GM21360 (cell line): ENCODE results near the gene LRRC27.

ENCODE experiments used
- ATAC-seq: cut with Tn5 transposase; IDR thresholded peaks from one replicate; pipeline ENCODE4 v1.9.1; 2021; ENCODE audit warnings: mild to moderate bottlenecking, moderate library complexity; ENCODE audit not compliant: unreplicated experiment

LRRC27 gene

DNA sequence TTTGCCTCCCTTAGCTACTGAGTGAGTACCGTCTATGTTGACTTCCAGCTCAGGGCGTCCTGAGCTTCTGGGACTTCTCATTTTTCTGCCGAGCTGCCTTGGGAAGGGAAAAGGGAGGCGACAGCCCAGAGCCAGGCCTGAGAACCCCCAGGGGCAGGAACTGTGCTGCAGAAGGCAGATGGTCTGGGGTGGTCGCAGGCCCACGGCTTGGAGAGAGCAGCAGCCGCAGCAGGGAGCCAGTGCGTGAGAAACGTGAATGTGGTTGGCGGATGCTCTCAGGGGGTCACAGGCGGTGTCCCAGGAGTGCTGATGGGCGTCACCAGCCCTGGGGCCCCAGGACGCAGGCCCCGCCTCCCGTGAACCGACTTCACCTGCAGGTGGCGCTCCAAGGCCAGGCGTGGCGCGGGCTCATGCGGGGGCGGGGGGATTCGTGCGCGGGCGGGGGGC, 55.8 kb downstream of the LRRC27 start:
- ATAC-seq = peak; percentile 45

DNA sequence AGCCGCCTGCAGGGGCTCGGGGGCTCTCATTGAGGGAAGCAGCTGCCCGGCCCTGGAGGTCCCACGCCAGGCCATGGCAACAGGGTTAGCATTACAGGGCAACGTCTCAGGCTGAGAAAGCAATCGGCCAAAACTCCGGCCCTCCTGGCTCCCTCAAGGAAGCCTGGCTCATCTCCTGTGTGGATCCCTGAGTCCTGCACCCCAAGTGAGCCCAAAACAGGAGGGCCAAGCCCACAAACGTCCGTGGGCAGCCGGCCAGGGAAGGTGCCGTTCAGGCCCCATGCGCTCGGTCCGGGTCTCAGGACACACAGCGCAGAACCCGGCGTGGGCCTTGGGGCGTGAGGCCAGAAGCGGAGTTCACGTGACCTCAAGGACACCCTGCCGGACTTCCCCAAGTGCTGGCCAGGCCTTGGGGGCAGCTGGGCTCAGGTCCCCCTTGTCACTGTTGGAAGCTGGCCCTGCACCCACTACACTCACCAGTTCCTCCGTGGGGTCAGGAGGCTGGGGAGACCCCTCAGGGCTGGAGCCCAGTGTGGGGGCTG, 57.0 kb downstream of the LRRC27 start:
- ATAC-seq = no peak

DNA sequence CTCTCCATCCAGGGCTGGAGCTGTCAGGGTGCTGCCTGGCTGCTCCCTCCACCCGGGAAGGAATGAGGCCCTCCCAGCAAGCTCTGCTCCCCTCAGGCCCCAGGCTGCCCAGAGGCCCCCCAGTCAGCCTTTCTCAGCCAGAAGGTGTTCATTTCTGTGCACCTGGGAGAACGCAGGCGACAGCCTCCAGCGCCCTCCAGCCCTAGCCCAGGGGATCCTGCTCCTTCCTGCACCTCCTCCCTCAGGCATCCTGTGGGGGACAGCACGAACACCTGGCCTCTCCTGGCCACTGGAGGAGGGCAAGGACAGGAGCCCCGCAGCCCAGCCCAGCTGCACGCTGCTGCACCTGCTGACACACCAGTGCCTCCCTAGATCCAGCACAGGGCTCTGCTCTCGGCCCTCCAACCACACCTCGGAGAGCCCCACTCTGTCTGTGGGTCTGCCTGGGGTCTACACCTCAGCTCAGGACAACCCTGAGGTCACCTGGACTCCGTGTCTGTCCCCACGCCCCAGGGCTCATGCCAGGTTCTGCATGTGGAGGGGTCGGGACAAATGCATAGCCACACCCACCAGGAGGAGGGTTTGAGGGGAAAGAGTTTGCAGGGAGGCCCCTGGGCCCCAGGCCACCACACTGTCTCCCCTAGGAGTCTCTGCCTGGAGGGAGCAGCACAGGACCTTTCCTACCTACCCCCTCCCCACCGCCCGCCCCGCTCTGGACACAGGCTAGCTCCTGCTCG, 57.6 kb downstream of the LRRC27 start:
- no peak for ATAC-seq

DNA sequence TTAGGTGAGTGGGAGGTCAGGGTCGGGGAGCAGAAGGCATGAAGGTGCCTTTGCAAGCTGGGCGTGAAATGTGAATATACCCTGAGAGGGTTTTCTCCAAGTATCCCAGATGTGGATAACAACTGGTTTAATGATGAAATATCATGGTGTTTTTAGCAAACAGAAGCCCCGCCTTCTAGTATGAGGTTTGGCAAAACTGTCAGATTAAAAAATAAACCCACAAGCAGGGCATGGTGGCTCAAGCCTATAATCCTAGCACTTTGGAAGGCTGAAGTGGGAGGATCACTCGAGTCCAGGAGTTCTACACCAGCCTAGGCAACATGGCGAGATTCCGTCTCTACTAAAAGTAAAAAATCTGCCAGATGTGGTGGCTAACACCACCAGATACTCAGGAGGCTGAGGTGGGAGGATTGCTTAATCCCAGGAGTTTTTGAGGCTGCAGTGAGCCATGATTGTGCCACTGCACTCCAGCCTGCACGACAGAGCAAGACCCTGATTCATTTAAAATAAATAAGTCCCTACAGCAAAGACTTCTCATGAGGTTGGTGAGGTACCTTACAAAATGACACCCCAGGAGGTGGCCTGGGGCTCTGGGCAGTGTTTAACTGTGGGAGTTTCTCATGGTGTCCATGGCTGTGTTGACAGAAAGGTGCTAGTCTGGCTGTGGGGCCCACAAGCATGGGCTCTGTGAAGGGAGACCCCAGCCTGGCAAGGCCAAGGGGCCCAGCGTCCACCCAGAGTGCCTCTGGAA, 58.4 kb downstream of the LRRC27 start:
- no peak for ATAC-seq

DNA sequence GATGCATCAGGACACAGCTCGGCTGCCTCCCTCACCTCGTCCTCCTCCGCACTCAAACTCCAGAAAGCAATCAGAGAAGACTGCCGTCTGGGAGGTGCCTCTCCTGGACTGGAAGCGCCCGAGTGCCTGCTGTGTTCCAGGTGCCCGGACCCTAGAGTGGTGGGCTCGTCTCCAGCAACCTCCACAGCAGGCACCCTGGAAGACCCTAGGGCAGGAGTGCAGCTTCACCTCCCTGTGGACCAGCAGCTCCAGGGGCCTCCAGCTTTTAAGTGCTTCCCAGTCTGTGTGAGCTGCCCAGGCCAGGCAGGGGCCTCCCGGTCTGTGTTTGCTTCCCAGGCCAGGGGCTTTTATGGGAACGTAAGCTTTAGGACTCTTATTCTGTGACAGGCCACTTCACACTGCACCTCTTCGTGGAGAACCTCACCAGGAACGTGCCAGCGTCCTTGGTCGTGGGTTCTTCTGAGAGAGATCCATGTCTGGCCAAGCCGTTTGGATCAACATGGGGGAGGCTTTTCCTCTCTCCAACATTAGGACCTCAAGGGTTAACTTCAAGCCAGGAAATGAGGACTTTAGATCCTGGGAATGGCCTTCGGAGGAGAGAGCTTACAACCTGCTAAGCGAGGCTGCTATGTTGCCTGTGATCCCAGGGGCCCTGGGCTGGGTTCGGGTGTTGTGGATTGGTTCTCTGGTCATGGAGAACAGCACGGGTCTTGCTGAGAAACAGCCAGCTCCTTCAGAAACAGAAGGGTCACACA, 59.1 kb downstream of the LRRC27 start:
- ATAC-seq = no peak

DNA sequence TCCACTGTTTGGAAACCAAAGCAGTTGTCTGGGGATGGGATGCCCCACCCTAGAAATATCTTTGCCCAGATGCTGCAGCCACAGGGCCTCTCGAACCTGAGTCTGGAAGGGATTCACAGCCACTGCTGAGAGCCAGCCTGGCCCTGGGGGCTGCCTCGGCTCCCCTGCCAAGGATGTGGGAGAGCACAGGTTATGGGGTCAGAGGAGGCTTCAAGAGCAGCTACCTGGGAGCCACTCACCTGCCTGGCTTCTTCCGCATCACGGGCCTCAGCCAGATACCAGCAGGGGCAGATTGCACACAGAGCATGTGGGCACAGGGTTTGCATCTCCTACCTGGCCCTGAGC, 59.7 kb downstream of the LRRC27 start:
- ATAC-seq = no peak

DNA sequence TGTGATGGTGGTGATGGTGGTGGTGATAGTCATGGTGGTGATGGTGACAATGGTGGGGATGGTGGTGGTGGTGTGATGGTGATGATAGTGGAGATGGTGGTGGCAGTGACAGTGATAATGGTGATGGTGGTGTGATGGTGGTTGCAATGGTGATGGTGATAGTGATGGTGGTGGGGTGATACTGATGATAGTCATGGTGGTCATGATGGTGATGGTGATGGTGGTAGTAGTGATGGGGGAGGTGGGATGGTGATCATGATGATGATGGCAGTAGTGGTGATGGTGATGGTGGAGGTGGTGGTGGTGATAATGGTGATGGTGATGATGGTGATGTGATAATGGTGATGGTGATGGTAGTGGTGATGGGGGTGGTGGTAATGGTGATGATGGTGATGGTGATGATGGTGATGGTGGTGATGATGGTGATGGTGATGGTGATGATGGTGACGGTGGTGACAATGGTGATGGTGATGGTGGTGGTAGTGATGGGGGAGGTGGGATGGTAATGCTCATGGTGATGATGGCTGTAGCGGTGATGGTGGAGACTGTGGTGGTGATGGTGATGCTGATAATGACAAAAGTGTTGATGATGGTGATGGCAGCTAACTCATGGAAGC, 60.3 kb downstream of the LRRC27 start:
- ATAC-seq = no peak

DNA sequence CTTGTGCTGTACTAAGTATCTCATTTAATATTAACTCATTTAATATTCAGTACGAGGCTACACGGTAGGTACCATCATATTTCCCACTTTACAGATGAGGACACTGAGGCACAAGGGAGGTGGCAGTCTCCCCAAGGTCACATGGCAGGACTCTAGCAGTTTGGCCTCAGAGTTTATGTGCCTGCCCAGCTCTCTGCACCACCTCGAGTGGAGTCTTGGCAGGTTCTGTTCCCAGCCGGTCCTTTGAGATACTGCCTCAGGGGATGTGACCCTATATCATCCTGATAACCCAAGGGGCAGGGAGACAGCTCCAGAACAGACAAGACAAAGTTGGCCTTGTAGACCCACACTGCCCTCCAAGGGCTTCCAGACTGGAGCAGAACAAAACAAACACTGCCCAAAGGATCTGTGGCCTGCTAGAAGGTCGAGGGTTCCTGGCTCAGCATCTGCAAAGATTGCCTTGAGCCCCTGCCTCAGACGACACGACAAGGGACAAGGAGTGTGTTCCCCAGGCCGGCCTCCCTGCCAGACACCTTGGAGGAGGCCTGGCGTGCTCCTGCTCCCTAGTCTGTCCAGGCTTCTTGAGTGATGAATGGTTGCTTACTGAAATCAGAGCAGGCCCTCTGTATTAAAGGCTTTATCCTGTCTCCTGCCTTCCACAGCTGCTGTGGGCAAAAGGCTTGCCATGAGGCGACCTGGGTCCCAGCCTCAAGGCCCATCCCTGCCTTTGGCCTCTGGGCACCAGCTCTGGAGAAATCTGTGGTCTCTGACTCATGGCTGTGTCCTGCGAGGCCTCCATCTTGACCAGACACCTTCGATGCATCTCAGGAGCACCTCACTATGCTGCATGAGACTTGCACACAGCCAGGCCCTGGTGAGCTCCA, 61.1 kb downstream of the LRRC27 start:
- ATAC-seq = no peak

DNA sequence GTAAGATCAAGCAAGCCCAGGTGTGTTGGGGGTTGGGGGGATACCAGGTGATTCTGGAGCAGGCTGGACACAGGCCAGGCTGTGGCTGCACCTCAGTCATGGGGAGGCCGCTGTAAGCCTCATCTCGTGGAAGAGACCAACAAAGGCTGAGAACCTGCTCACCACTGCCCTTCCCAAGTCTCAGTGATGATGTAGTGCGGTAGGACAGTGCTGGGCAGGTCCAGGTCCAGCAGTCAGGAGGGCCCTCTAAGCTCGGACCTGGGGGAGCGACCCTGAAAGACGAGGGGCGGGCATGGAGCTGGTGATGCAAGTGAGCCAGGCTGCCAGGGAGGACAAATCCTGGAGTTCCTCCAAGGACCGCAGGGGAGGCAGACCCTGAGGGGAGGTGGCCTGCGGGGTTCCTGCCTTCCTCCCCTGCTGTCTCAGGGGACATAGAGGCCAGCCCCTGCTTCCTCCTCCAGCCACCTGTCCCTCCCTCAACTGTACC, 61.7 kb downstream of the LRRC27 start:
- no peak for ATAC-seq

DNA sequence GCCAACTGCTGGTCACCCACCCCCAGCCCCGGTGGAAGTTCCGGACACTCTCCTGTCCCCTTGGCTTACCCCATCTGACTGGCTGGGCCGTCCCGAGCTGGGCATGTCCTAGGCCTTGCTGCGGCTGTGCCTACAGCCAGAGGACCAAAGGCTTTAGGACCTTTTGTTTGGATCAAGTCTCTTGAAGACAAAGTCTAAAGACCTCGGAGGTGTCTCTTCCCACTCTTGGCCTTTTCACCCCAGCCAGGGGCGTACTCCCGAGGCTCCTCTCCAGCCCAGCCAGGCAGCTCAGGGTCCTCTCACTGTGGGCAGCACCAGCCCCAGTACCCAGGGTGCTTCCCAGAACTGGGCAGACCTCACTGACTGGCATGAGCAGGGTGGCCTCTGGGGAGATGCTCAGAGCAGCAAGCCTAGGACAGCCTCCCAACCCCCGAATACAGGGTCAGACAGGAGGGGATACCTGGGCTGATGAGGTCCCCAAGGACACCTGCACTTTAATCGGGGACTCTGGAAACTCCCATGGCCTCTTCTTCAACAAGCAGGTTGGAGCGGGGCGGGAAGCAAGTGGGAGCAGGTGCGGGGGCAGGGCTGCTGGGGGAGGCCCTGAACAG, 62.3 kb downstream of the LRRC27 start:
- no peak for ATAC-seq

DNA sequence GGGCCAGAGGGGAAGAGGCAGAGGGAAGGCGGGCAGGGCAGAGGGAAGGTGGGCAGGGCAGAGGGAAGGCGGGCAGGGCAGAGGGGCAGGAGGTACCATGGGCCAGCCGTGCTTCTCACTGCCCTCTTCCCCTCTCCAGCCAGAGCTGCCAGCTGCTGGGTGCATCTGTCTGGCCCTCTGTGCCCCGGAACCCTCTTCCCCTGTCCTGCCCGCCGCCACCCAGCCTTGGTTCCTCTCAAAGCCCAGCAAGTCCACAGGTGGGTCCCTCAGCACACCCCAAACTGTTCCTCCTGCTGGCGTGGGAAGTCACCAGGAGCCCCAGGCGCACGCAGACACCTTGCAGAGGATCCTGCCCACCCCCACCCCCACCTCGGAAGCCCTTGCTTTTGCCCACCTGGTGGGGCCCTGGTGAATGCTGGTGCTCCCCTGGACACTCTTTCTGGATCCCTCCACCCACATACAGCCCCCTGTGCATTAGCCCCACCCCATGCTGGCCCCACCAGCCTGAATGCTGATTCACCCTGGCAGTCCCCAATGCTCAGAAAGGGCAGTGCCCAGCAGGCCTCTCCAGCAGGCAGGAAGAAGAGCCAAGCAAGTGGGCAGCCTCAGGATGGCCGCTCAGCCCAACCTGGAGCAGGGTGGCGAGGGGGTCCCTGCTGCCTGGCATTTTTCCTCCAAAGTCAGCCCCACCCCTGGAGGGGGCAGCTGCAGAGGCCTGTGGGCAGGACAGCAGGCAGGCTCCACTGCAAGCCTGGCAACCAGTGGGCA, 63.1 kb downstream of the LRRC27 start:
- ATAC-seq = no peak

DNA sequence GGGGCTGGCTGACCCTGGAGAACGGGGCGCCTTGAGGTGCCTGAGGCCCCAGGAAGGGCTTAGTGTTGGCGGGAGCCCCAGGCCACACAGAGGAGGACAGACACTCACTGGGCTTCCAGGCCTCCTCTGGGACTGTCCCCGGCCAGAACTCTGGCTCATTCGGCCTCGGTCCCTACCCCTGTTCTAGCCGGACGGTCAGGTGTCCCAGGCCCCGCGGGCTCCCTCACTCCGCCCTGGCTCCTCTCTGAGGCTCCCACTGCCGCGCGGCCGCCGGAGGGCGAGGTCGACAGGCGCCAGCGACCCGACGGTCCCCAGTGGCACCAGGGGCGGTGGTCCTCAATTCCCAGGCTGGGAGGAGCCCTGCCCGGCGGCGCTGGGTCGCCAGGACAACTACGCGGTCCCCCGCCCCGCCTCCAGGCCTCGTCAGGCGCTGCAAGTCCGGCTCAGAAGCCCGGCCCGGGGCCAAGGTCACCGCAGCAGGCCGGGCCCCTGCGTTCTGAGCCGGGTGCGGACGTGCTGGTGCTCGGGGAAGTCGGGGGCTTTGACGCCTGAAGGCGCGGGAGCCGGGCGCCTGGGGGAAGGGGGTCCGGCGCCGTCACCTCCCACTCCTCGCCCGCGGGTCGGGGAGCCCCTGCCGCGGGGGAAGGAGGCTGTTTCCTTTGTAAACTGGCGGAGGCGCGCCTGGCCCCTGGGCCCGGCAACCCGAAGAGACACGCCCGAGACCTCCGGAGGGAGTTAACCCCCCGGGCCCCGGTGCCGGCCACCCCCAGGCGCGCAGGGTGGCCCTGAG, 63.9 kb downstream of the LRRC27 start:
- no peak for ATAC-seq

DNA sequence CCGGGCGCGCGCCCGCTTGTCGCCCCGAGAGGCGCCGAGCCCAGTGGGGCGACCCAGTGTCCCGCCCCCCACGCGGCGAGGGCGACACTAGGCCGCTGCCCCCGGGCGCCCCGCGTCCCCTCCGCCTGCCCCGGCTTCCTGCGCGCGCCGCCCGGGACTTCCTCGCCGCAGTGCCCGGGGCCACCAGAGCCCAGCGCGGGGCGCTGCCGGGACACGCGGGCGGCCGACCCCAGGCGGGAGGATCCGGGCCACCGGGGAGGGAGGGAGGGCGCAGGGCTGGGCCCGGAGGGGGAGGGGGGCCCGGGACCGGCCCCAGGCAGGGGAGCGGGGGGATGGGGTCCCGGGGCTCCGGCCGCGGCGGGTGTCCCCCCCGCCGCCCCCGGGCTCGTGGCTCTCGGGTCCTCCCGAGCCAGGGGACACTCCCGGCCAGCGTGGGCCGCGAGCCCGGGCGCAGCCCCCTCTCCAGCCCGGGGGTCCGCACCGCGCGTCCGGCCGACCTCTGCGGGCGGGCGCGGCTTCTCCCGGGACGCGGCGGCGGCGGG, 64.6 kb downstream of the LRRC27 start:
- peak; percentile 37 for ATAC-seq

DNA sequence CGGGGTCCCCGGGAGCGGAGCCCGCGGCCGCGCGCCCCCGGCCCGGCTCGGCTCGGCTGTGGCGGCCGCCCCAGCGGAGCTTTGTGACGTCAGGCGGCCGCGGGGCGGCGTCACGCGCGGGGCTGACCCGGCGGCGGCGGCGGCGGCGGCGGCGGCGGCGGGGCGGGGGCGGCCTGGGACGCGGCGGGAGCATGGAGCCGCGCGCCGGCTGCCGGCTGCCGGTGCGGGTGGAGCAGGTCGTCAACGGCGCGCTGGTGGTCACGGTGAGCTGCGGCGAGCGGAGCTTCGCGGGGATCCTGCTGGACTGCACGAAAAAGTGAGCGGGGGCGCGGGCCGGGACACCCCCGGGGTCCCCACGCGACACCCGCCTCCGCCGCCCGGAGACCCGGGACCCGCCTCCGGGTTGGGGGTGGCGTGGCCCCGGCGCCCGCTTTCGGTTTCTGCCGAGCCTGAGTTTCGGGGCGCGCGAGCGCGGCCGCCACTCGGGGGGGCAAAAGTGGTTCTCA, 65.1 kb downstream of the LRRC27 start, which contains the start of gene PWWP2B:
PWWP2B (plus strand) TSS at position 165 of the 506 bp plus-strand sequence; CDS start at position 192, 27 bp downstream.
- peak; percentile 28 for ATAC-seq

DNA sequence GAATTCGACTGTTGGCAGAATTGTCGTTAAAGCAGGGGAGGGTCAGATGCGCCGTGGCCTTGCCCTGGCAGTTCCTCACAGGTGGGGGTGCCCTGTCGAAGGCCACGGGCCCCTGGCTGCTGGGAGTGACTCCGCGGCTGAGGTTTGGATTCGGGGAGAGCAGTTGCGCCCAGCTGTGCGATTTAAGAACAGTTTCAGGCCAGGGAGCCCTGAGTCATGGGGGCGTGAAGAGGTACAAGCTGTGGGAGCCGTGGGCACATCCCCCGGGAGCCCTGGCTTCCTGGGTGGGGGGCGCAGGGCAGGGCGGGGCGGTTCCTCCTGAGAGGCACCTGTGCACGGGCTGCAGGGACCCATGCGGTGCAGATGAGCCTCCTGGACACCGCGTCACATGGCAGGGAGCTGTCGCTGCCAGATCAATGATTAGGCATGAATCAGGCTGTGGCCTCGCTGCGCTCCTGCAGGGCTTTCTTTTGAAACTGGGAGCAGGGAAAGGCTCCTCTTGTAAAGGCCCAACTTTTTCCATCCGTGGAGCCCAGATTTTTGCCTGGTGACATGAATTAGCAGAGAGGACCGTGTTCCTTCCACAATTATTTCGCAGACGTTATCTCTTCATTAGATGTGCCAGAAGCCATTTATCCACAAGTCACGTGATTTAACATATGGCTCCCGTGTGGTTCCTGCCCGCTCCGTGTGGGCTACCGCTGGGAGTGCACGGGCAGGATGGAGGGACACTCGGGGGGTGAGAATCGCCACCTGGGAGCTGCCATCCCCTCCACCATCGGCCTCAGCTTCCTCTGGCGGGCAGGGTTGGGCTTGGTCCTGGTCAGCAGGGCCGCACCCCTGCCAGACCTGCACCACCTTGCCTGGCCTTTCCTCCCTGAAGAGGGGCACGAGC, 65.9 kb downstream of the LRRC27 start:
- peak; percentile 26 for ATAC-seq

DNA sequence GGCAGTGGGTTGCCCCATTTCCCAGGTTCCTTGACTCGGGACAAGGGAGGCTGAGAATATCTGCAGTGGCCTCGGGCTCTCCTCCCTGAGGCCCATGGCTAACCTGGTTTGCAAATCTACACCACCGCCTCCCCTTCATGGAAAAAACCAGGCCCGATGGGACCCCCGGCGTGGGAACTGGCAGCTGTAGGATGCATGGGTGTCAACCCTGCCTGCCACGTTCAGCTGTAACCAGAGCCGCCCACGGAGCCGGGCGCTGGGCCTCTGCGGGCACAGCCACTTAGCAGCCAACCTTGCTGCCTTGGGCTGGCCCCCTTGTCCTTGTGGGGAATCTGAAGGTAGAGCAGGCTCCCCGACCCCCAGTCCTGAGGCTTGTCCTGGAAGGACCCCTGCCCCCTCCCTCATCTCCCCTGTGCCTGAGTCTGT, 66.6 kb downstream of the LRRC27 start:
- no peak for ATAC-seq
